CD4-positive, alpha-beta T cell treated with Interleukin-10 for 1 hour (primary cell): Measurements from ENCODE around the gene EDN3.

Experiments used
- DNase-seq: peaks from one replicate; pipeline ENCODE4 v3.0.0-alpha.2; 2020

The EDN3 gene

DNA sequence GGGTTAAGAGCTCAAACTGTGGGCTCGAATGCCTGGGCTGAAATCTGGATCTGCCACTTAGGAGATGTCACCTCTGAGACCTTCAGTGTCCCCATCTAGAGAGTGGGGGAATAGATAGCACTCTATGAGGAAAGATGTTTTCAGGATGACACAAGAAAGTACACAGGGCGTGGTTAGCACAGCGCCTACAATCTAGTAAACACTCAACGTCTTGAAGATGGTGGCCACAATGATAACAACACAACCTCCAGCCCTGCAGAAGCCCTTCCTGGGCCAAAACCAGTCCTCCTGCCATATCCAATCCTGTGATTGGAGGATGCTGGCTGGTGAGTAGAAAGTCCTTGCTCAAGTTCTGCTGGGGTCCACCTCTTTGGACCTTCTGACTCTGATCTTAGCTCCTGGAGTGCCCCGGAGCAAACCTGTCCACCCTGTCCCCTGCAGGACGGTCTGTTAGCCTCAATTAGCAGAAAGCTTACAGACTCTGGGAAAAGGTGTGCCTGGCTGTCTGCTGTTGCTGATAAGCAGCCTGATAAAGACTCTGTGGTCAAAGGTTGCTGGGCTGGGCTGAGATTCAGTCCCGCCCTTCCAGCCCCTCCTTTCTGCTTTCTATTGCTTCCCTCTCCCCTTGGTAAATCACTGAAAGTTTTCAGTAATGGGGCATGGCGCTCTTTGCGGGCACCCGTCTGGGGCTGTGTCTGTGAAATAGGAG lies 8.2 kb downstream of the EDN3 start:
- no peak for DNase-seq

DNA sequence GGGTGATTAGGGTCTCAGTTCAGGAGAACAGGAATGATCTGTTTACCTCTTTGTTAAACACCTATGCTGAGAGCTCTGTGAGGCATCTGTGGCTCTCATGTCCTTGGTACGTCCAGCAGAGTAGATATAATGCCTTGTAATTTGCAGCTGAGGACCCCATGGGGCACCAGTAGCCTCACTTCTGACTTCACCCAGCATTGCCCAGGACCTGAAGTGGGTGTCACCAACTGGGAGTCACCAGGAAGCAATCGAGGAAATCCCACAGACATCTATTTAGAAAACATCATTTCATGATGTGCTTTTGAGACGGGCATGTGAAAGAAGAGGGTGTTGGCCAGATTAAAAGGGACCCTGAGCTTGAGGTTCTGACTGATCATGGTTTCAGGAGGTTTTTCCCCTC lies 8.8 kb downstream of the EDN3 start:
- DNase-seq, result no peak

DNA sequence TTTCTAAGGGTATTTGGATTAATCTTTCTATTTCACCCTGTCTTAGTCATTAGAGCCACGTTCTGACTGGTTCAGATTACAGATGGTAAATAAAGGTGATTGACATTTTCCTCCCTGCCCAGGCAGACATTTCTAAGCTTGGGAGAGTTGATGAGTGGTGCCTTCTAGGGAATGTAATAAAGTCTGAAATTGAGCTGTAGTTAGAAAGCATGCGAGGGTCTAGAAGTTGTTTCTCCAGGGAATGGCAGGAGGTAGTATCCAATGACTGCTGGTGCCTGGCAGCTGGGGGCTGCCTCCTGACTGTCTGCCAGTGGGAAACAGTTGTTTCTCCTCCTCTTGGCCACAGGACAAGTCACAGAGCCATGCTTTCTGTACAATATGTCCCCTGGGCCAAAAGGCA lies 14.6 kb downstream of the EDN3 start:
- DNase-seq, result no peak

DNA sequence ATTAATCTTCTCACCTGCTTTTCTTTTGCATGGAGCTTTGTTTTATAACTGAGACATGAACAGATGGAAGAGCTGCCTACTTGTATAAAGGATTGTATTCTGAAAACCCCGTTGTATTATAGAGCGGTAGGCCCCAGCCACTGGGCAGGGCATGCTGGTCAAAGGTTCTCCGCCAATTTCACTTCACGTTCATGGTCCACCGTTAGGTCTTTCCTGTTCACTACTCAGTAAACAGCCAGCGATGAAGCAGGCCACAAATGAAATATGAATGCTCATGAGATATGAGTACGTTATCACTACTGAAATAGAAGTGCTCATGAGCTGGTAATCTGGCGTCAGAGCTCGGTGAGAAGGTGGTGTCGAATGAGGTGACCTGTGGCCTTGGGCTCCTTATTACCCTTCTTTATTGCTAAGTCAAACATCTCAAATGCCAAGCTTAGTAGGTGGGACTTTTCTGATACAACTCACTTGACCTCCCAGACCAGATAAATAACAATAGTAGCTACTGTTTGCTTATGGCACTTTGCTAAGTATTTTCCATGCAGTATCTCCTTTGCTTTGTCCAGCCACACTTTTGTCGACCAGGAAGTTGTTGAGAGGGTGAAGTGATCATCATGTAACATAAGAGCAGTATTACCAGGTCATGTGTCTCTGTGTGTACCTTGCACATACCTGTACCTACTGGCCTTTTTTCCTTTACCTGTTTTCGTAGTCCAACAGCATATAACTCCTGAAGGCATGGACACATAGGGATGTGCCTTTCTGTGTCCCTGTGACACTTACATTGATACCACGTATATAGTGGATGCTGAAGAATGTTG lies 16.7 kb downstream of the EDN3 start:
- DNase-seq, result no peak

DNA sequence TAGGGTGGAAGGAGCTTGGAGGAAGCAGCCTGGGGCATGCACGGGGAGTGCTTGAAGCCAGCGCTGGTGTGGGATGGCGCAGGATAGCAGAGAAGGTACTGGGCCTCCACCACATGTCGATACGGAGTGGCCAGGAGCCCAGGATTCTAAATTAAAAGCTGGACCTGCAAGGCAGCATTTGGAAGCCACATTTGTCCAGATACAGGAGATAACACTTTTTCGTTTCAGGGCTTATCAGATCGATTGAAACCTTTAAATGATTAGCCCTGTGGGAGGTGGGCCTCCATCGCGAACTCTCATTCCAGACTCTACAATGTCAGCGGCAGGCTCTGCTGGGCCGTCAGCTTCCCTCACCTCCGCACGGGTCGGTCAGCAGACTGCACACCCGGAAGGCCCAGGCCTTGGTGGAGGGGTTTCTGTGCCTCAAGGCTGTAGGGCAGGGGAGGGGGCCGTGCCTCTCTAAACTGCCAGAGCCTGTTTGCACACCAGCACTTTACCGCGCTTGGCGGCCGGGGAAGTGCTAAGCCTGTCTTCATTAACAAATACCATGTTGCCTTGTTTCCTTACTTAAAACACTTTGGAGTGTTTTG lies 17.9 kb downstream of the EDN3 start:
- DNase-seq, result no peak

DNA sequence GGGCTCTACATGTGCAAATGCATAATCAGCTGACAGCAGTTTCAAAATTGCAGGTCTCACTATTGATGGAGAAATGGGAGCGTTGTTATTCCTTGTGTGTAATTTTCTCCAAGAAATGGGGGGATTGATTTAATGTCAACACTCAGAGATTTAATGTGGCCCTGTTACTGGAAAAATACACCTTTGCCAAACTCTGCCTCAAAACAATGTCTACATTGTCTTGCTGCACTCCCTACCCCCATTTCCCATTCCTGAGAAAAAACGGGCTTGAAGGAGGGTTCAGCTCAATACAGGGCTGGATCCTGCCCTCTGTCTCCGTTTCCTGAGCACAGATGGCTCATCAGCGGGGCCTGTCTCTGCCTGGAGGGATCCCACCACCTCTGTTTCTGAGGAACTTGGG lies 18.4 kb downstream of the EDN3 start:
- no peak for DNase-seq

DNA sequence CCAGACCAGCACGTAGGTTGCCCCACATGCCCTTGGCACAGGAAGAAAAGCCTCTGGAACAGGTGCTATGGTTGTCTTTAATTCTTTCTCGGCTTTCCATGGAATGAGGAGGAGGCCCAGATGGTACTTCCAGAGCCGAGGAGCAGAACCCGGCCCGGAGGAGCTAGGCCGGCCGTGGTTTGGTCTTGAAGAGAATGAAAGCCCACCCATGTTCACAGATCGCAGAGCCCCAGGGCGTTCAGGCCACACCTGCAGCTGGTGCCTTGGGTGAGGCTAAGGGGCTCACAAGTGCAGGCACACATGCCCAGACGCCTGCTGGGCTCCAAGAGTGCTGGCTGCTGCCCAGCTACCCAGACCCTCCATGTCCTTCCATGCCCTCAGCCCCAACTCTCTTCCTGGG lies 20.0 kb downstream of the EDN3 start:
- no peak for DNase-seq

DNA sequence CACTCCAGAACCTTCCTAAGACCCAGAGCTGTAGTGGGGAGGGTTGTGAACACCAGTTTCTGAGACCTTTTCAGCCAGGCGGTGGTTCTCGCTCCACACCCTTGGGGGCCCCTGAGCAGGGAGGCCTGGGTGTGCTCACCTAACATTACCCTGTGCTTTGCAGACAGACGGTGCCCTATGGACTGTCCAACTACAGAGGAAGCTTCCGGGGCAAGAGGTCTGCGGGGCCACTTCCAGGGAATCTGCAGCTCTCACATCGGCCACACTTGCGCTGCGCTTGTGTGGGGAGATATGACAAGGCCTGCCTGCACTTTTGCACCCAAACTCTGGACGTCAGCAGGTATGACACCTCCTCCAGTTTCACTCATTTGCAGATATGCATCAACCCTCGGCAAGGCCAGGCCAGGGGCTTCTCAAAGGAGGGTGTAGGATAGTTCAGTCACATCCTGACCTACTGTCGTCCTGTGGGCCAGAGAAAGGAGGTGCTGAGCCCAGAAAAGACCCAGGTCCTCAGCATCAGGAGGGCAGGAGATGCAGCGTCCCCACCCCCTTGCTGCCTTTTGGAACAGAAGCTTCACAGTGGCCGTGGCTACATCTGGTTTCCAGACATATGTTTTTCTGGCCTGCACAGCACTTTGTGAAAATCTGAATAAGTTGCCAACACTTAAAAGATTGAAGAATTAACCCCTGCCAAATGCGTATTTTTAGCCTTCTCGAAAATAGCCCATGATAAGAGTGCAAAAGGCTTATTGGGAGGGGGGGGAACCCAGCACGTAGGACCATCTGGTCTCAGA lies 20.6 kb downstream of the EDN3 start:
- DNase-seq, result no peak

DNA sequence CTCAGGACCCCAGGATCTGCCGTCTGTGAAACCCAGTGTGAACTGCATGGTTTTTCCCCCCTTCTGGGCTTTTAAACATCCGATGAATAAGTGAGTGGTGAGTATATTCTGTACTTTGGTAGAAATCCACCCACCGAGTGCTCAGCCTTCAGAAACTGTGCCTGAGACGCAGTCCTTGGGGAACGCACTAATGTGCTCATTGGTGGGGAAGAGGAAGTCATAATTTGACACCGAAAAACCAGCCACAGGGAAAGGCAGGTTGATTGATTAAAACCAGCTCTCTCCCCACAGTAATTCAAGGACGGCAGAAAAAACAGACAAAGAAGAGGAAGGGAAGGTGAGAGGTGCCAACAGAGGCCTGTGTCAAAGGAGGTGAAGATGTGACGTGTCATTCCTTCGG lies 21.7 kb downstream of the EDN3 start:
- DNase-seq, result no peak

DNA sequence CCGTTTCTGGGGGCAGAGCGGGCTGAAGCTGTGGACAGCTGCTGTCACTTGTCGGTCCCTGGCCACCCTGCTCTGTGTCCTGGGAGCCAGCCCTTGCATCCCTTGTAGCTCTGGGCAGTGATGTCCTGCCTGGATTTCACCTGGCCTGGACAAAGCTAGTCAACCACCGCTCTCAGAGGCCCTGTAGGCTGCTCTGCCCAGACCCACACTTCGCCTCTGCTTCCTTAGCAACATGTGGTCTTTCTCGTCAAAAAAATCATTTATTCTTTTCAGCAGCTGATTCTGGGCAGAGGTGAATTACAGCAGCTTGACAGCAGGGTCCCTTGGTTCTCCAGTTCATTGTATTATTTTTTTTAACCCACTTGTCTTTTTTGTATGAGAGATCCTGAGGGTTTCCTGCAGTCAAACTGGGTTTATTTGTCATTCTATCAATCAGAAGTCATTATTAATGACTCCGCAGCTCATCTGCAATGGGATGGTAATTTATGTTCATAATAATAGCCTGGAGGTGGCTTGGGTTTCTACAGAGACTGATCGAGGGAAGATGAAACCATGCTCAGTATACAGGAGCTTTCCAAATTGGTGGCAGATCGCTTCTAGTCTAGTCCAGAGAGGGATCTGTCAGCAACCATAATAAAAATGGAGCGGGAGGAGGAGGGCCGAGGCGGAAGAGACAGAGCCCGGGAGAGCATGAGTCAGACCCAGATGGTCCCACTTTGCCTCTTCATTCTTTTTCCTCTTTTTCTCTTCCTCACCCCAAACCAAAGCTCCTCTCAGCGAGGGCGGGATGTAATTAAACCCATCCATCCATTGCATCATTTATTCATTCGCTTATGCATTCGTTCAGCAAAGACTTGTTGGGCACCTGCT lies 22.4 kb downstream of the EDN3 start:
- DNase-seq, result no peak

DNA sequence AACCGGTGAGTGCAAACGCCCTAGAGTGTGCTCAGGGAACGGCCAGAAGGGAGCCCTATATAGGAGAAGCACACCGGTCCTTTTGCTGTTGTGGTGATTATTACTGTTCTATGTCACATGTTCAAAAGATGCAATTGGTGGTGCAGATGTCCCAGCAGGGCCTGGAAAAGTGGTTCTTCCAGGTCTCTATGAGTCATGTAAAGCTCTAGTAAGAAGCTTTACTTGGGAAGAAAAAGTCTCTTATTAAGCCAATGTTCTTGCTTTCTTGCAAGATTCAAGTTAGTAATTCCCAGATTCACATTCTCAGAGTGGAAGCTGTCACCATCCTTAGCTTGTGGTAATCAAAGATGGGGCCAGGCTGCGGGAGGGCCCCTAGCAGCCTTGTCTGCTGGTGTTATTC lies 23.3 kb downstream of the EDN3 start:
- DNase-seq, result no peak

DNA sequence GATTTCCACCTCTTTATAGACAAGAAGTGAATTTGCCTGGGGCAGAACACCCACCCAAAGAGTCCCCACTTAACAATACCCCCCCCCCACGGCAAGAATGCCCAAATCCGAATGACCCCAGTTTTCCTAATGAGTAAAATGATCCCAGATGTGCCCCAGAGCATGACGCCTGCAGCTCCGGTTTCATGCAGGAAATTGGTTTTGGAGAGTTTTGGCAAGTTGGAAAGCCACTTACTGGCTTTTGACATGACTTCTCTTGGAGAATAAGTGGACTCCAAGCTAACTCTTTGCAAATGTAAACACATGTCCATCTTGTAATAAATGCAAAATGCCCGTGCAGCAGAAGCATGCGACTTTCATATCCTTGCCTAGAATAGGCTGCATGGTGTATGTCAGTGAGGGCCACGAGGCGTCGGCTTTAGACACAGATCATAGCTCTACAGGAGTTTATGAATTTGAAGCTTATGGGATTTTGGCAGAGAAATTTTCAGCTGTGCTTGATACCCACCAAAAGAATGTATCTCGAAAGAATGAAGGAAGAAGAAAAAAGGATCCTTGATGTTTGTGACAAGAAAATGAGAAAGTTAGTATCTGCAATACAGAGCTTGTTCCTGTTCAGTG lies 24.2 kb downstream of the EDN3 start:
- no peak for DNase-seq

DNA sequence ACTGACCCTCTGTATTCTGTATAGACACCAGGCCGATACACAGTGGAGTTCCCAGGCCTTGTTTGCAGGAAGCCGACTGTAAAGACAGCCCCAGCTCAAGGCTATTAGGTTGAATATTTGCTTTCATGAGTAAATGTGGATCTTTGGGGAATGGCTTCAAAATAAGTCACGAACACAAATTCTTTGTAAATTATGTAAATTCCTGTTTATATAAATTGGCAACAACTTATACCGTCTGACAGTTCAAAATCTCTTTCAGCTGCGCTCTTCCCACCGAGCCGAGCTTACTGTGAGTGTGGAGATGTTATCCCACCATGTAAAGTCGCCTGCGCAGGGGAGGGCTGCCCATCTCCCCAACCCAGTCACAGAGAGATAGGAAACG lies 24.7 kb downstream of the EDN3 start:
- no peak for DNase-seq

DNA sequence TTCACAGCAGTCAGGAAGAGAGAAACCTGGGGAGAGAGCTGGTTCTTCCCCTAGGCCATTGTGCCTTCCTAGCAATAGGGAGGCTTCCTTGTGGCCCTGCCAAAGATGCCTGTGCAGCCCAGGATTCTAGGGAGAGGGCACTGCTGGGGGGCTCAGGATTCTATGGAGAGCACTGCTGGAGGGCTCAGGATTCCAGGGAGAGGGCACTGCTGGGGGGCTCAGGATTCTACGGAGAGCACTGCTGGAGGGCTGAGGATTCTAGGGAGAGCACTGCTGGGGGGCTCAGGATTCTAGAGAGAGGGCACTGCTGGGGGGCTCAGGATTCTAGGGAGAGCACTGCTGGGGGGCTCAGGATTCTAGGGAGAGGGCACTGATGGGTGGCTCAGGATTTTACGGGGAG lies 25.8 kb downstream of the EDN3 start:
- no peak for DNase-seq

DNA sequence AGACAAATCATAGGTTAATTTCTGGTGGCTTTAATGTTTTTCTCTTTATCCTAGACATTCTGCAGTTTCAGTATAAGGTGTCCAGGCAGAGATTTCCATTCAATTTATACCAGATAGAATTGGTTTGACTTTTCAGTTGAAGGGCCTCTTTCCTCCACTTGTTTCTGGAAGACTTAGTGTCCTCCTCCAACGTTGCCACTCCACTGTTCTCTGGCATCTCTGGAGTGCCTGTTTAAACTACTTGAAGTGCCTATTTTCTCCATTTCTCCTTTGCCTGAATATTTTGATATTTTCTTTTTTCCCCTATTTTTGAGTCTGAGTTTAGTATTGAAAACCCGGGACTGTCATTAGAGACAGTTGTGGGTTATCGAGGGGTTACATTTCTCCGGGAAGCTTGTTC lies 27.7 kb downstream of the EDN3 start:
- DNase-seq, result no peak

DNA sequence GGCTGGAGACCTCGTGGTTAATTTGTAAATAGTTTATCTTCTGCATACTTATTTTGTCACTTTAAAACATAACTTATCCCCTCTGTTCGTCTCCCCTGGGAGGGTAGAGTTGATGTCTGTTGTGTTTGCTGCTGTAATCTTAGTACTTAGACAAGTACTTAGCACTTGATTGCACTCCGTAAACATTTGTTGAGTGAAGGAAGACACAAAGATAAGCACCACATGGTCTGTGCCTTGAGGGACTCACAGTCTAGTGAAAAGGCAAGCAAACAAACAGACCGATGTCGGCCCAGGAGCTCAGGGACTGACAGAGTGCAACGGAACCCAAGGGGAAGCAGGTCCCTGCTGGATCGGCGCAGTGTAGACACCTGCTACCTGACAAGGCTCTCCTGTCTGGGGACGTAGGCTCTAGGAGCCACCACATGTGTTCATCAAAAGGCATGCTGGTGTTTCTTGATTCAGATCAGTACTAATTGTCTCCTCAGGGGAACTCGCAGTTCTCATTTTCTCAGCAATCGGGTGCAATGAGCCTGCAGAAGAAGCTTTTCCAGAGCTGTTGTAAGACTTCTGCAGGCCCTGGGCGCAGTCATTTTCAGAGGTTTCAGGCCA lies 31.4 kb downstream of the EDN3 start:
- DNase-seq, result no peak

DNA sequence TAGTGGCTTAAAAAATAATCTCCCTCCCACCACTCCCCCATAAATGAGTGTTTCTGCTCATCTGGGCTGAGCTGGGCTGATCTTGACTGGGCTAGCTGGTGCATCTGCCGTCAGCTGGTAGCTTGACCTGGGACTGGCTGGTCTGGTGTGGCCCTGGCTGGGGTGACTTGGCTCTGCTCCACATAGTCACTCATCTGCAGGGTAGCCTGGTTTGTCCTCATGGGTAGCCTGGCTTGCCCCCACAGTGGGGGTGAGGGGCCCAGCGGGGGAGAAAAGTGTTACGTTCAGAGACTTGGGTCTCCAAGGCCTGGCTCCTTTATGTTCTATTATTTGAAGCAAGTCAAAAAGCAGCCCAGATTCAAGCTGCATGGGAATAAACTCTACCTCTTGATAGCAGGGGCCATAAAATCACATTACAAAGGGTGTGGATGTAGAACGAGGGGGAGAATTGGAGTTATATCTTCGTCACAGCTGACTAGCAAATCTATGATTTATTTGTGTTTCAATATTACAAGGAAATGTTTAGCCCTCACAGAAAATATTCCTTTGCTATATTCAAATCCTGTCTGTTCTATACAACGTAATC lies 32.9 kb downstream of the EDN3 start:
- DNase-seq, result no peak

DNA sequence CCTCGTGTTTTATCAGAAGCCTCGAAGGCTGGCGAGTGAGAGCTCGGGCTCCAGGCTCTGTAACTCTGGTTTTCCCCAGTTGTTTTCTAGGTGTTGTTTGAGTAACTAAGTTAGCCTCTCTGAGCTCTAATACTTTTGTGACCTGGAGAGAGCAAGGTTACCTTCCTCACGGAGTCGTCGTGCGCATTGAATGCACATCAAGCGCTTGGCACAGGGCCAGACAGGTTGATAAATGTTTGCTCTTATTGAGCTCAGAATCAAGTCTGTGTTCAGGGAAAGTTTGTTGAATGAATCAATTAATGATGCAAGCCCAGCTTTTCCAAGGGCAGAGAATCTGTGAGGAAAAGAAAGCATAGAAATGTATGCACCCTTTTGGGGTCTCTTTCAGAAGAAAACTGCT lies 33.5 kb downstream of the EDN3 start:
- no peak for DNase-seq

DNA sequence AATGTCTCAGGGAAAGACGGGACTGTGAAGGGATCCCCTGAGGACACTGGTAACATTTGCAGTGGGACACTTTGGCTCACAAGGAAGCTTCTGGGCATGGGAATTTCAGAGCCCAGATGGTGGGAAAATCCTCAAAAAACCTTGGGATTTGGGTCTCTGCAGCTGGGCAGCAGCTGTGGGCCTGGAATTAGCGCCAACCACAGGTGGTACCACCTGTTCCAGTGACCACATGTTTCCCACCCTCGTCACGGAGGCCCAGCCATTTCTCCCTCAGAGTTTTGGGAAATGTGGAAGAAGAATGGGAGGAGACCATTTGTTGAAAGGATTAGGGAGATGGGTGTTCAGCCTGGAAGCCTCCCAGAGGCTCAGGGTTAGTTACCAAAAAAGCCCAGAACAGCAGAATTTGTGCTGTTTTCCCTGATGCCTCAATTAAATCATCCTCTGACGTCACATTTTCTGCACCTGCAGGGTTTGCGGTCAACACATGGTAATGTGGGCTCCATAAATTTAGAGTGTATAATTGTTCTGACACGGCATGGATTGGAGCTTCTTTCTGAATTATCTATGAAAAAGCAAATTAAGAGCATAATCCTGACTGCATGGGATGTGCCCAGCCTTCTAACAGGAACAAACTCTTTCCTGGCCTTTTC lies 34.4 kb downstream of the EDN3 start:
- no peak for DNase-seq

DNA sequence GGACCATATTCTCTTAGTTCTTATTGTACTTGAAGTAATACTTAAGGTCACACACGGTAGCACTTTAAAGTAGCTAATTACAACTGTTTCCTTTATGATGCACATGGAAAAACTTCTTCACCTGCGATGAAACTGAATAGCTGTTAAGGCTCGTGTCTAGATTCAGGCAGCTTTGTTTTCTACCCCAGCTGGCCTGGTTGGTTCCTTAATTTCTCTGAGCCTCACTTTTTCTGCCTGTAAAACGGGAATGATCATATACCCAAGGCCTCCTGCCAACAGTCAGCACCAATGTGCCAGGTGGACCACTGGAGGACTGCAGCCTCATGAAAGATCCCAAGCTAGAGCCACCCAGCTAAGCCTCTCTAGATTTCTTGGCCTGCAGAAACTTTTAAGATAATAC lies 35.0 kb downstream of the EDN3 start:
- DNase-seq, result no peak

DNA sequence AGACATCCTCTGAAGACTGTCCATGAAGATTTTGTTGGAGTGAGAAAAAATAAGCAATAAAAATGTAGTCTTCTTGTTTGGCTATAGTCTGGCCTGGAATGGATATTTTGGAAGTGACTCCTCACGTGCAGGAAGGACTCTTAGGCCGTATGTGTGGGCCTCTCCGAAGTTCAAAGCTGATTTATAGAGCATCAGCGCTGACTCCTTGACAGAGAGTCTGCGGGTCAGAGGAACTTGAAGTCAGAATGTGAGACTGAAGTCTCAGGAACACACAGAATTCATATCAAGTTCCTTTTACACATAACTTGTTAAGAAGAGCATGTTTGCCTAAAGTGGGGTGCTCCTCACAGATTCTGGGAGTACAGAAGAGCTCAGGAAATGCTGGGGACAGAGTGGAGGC lies 36.1 kb downstream of the EDN3 start:
- no peak for DNase-seq
